Ovary (tissue), 3 donors: Measurements from ENCODE around the gene SLC3A2.

ENCODE experiments used
- POLR2A ChIP-seq: fragments of 450-650 bp; IDR thresholded peaks from one replicate; pipeline ENCODE4 v1.6.1; 2017; ENCODE audit warnings: antibody characterized with exemption, mild to moderate bottlenecking, moderate library complexity
- TF ChIP-seq, protein P1 (sequence below), 3 donors: fragments of 450-650 bp in 2 of 3; fragments of 200-600 bp in 1 of 3; IDR thresholded peaks; one replicate each; pipeline versions ENCODE4 v1.5.1 to v1.8.0; 2016 to 2022; ENCODE audit warnings: antibody characterized with exemption in 3 of 3, mild to moderate bottlenecking in 1 of 3
- donor health status: DM: no; HTN: no; CAD: no.

DNA sequence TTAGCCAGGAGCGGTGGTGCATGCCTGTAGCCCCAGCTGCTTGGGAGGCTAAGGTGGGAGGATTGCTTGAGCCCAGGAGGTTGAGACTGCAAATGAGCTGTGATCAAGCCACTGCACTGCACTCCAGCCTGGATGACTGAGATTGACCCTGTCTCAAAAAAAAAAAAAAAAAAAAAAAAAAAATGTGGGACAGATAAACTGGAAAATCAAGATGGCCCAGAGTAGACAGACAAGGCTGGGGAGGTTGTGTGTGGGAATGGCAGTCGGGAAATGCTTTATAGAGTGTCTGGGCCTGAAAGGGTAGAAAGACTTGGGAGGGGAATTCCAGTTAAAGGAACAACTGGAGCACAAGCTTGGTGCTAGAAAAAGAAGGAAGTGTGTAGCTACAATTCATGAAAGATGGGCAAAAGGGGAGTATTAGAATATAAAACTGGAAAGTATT, 23.1 kb upstream of the SLC3A2 start:
- TF ChIP-seq POLR2A = no peak
- TF ChIP-seq, protein P1, sequence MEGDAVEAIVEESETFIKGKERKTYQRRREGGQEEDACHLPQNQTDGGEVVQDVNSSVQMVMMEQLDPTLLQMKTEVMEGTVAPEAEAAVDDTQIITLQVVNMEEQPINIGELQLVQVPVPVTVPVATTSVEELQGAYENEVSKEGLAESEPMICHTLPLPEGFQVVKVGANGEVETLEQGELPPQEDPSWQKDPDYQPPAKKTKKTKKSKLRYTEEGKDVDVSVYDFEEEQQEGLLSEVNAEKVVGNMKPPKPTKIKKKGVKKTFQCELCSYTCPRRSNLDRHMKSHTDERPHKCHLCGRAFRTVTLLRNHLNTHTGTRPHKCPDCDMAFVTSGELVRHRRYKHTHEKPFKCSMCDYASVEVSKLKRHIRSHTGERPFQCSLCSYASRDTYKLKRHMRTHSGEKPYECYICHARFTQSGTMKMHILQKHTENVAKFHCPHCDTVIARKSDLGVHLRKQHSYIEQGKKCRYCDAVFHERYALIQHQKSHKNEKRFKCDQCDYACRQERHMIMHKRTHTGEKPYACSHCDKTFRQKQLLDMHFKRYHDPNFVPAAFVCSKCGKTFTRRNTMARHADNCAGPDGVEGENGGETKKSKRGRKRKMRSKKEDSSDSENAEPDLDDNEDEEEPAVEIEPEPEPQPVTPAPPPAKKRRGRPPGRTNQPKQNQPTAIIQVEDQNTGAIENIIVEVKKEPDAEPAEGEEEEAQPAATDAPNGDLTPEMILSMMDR (IDR thresholded peaks at IDR 0.05) = no peak
